GM10248 (cell line): ENCODE measurements around the gene RBKS.
"Not testable (repeated sequence)": the region's sequence is repeated elsewhere in the genome, so short reads cannot be mapped to it uniquely, and the experiment has no call there.

Source experiments
- CTCF ChIA-PET: fragments of 300-600 bp; sonication (Branson Sonifier 250); formaldehyde crosslinking; extraction: SDS; loops from one replicate; lab custom pipeline; 2021; ENCODE audit warnings: antibody characterized with exemption; lab: Yijun Ruan, JAX
- POLR2A ChIA-PET: fragments of 350-650 bp; sonication (Branson Sonifier 250); formaldehyde crosslinking; extraction: SDS; loops from one replicate; lab custom pipeline; 2020; ENCODE audit warnings: antibody characterized with exemption; lab: Yijun Ruan, JAX
- DNase-seq: peaks from one replicate; pipeline ENCODE4 v3.0.0; 2012; ENCODE audit errors: extremely low spot score
- TF ChIP-seq, protein P1 (sequence below): IDR thresholded peaks from 2 replicates; pipeline ENCODE4 v1.5.1; 2012; ENCODE audit warnings: mild to moderate bottlenecking, low read depth; ENCODE audit errors: extremely low read depth, missing control alignments, control extremely low read depth

Gene RBKS

GRCh38 chr2:27773959-27774358 is 116.2 kb downstream of the RBKS start:
- TF ChIP-seq, protein P1, sequence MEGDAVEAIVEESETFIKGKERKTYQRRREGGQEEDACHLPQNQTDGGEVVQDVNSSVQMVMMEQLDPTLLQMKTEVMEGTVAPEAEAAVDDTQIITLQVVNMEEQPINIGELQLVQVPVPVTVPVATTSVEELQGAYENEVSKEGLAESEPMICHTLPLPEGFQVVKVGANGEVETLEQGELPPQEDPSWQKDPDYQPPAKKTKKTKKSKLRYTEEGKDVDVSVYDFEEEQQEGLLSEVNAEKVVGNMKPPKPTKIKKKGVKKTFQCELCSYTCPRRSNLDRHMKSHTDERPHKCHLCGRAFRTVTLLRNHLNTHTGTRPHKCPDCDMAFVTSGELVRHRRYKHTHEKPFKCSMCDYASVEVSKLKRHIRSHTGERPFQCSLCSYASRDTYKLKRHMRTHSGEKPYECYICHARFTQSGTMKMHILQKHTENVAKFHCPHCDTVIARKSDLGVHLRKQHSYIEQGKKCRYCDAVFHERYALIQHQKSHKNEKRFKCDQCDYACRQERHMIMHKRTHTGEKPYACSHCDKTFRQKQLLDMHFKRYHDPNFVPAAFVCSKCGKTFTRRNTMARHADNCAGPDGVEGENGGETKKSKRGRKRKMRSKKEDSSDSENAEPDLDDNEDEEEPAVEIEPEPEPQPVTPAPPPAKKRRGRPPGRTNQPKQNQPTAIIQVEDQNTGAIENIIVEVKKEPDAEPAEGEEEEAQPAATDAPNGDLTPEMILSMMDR = no peak
- ChIA-PET CTCF (no interaction called here), POLR2A (no interaction called here)
- no peak for DNase-seq

GRCh38 chr2:27772804-27773203 is 117.4 kb downstream of the RBKS start:
- DNase-seq = no peak
- TF ChIP-seq, protein P1 = no peak
- POLR2A ChIA-PET = no interaction called here
- CTCF ChIA-PET = interaction anchor here (0.9 to 1.6 kb wide), 4 partner anchors 9 to 32 kb away, joined by 3 to 4 read pairs (median 3); no protein-coding TSS in a partner anchor

- TF ChIP-seq, protein P1 = no peak
- CTCF ChIA-PET = no interaction called here
- POLR2A ChIA-PET = no interaction called here
- DNase-seq = peak; percentile 97
Observed at GRCh38 chr2:27771548-27772335, 118.4 kb downstream of the RBKS start, which contains the start of gene MRPL33. Gene MRPL33, plus strand, starts transcription at chr2:27771719. Its CDS starts 59 bp downstream, at chr2:27771778.

- POLR2A ChIA-PET = no interaction called here
- CTCF ChIA-PET = no interaction called here
- TF ChIP-seq, protein P1 = no peak
Observed at GRCh38 chr2:27771202-27771547, 119.0 kb downstream of the RBKS start.

GRCh38 chr2:27766287-27766661 is 123.9 kb downstream of the RBKS start:
- no peak for DNase-seq
- ChIA-PET POLR2A (no interaction called here), CTCF (interaction anchor here (1.3 kb wide), 1 partner anchor 12 kb away, joined by 3 read pairs; no protein-coding TSS in a partner anchor)
- TF ChIP-seq, protein P1 = no peak

More at GRCh38 chr2:27771202-27771547, 119.0 kb downstream of the RBKS start:
- DNase-seq = peak; percentile 28

DNA sequence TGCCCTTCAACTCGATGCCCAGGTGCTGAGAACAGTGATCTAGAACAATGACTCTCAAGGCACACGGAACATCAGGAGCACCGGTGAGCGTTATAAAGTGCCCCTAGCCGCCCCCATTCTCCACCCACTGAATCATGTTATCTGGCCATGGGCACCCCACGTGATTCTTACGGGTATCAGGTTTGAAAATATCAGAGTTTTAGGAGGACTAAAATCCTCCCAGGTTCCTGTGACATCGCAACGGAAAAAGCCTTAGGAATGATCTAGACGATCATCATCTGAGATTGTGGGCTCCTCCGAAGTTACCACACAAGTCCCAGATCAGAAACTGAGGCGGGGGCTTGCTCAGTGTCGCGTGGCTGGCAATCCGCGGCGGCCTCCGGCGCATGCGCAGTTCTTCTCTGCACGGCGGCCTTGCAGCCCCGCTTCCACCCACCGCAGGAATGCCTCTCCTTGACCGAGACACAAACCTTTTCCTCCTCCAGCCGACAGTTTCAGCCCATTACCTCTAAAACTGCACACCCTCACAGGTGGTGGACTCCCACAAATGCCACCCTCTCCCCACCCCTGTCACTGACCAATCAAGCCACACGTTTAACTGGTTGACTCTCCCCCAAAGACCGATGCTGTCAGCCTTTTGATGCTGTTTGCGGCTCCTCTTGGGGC is 124.4 kb downstream of the RBKS start:
- peak; percentile 57 for DNase-seq
- TF ChIP-seq, protein P1 = no peak
- ChIA-PET CTCF (interaction anchor here (1.3 kb wide), 1 partner anchor 12 kb away, joined by 3 read pairs; no protein-coding TSS in a partner anchor), POLR2A (no interaction called here)

DNA sequence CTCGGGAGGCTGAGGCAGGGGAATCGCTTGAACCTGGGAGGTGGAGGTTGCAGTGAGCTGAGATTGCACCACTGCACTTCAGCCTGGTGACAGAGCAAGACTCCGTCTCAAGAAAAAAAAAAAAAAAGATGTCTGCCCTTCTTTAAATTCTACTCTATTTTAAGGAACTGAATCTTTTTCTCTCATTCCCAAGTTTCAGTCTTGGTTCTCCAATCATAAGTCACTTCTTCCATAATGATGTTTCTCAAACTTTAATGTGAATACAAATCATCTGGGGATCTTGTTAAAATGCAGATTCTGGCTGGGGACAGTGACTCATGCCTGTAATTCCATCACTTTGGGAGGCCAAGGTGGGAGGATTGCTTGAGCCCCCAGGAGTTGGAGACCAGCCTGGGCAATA is 125.7 kb downstream of the RBKS start:
- POLR2A ChIA-PET, DNase-seq, CTCF ChIA-PET: not testable (repeated sequence)
